GM13976 (cell line): Measurements from ENCODE around the gene ARVCF.

Experiments
- DNase-seq: peaks from one replicate; pipeline ENCODE4 v3.0.0; 2012; ENCODE audit warnings: low spot score
- CTCF ChIP-seq: IDR thresholded peaks from 2 replicates; pipeline ENCODE4 v1.5.1; 2012; ENCODE audit warnings: borderline replicate concordance, mild to moderate bottlenecking; ENCODE audit not compliant: insufficient read depth; ENCODE audit errors: extremely low read depth, missing control alignments, control extremely low read depth
- in situ Hi-C: fragments of 300-500 bp; cut with MboI; formaldehyde crosslinking; loops from one replicate; pipeline ENCODE4 v1.12.0; 2022; ENCODE audit warnings: low sequenced_read_pairs, mixed read lengths, inconsistent platforms; ENCODE audit not compliant: unreplicated experiment

Gene ARVCF

GRCh38 chr22:19998232-19998951 is 18.2 kb downstream of the ARVCF start:
- in situ Hi-C loops: no loop called here
- DNase-seq: no peak
- TF ChIP-seq CTCF: no peak

GRCh38 chr22:19997561-19998231 is 18.9 kb downstream of the ARVCF start:
- in situ Hi-C loops: no loop called here
- no peak for TF ChIP-seq CTCF
- DNase-seq: no peak

- DNase-seq: no peak
- in situ Hi-C loops: no loop called here
- TF ChIP-seq CTCF: no peak
Observed at GRCh38 chr22:19996694-19997384, 19.8 kb downstream of the ARVCF start.

GRCh38 chr22:19995611-19996339 is 20.8 kb downstream of the ARVCF start:
- no peak for TF ChIP-seq CTCF
- no peak for DNase-seq
- in situ Hi-C loops: no loop called here

- DNase-seq: no peak
- in situ Hi-C loops: no loop called here
- no peak for TF ChIP-seq CTCF
Observed at GRCh38 chr22:19994851-19995610, 21.6 kb downstream of the ARVCF start.
